Bone marrow (tissue), 2 donors: ENCODE results near the gene GRAP2.
A peak's percentile ranks its signal among the peaks of the same experiment; 100 is the strongest.

Source experiments
- DNase-seq, 2 donors: peaks; one replicate each; lab custom pipeline; 2025; lab: John Stamatoyannopoulos, UW

The GRAP2 gene

GRCh38 chr22:39925909-39926679 is 25.2 kb downstream of the GRAP2 start:
- DNase-seq = peak in 1 of 2 donors; percentile 17

- no peak for DNase-seq
Observed at GRCh38 chr22:39926753-39927152, 25.9 kb downstream of the GRAP2 start.

- no peak for DNase-seq
Observed at GRCh38 chr22:39927544-39927943, 26.7 kb downstream of the GRAP2 start.

- no peak for DNase-seq
Observed at GRCh38 chr22:39928536-39929520, 27.9 kb downstream of the GRAP2 start.

- DNase-seq = no peak
Observed at GRCh38 chr22:39931251-39931650, 30.4 kb downstream of the GRAP2 start.

- DNase-seq = no peak
Observed at GRCh38 chr22:39932166-39932565, 31.3 kb downstream of the GRAP2 start.

- no peak for DNase-seq
Observed at GRCh38 chr22:39932918-39933649, 32.2 kb downstream of the GRAP2 start.

GRCh38 chr22:39933741-39934140 is 32.9 kb downstream of the GRAP2 start:
- DNase-seq = no peak

GRCh38 chr22:39935116-39935515 is 34.2 kb downstream of the GRAP2 start:
- no peak for DNase-seq

- no peak for DNase-seq
Observed at GRCh38 chr22:39935612-39936011, 34.7 kb downstream of the GRAP2 start.

- no peak for DNase-seq
Observed at GRCh38 chr22:39936523-39937145, 35.8 kb downstream of the GRAP2 start.

- DNase-seq = no peak
Observed at GRCh38 chr22:39937906-39938305, 37.0 kb downstream of the GRAP2 start.

GRCh38 chr22:39938509-39939111 is 37.7 kb downstream of the GRAP2 start:
- DNase-seq = no peak

GRCh38 chr22:39939830-39940229 is 38.9 kb downstream of the GRAP2 start:
- DNase-seq = no peak

GRCh38 chr22:39940757-39941305 is 39.9 kb downstream of the GRAP2 start:
- no peak for DNase-seq

- no peak for DNase-seq
Observed at GRCh38 chr22:39941601-39942000, 40.7 kb downstream of the GRAP2 start.

- DNase-seq = no peak
Observed at GRCh38 chr22:39942439-39943230, 41.8 kb downstream of the GRAP2 start.

GRCh38 chr22:39943337-39943736 is 42.5 kb downstream of the GRAP2 start:
- DNase-seq = no peak

GRCh38 chr22:39943953-39944872 is 43.3 kb downstream of the GRAP2 start:
- DNase-seq = no peak
